Esophagus squamous epithelium (tissue), 5 donors: Measurements from ENCODE around the gene LIMCH1. TPM values are rescaled to one million over a fixed set of nuclear protein-coding genes. Genes with fewer than 3 reads are reported as not detected.

ENCODE experiments used
- DNase-seq: peaks from one replicate; lab custom pipeline; 2025; lab: John Stamatoyannopoulos, UW
- H3K27ac ChIP-seq, 4 donors: fragments of 200-600 bp; sonication (generic); one replicate each; pipeline ENCODE4 v1.5.1; 2016 to 2019; ENCODE audit warnings: mild to moderate bottlenecking in 1 of 4
- H3K27me3 ChIP-seq, 4 donors: fragments of 200-600 bp; sonication (generic); 1 replicate in 3 of 4; 2 replicates in 1 of 4; pipeline versions ENCODE4 v1.5.1 to v1.6.0; 2017 to 2021; ENCODE audit warnings: antibody characterized with exemption in 1 of 4
- H3K36me3 ChIP-seq, 3 donors: fragments of 200-600 bp; sonication (generic); one replicate each; pipeline ENCODE4 v1.5.1; 2016 to 2019
- H3K4me1 ChIP-seq, 3 donors: fragments of 200-600 bp; sonication (generic); one replicate each; pipeline ENCODE4 v1.5.1; 2017 to 2019
- H3K4me3 ChIP-seq, 4 donors: fragments of 200-600 bp; sonication (generic); 1 replicate in 3 of 4; 2 replicates in 1 of 4; pipeline ENCODE4 v1.5.1; 2016 to 2019; ENCODE audit warnings: mild to moderate bottlenecking in 2 of 4, moderate library complexity in 1 of 4
- H3K9me3 ChIP-seq, 3 donors: fragments of 200-600 bp; sonication (generic); one replicate each; pipeline ENCODE4 v1.5.1; 2016 to 2019
- CTCF ChIP-seq, 6 experiments: fragments of 450-650 bp in 4 of 6; fragments of 200-600 bp in 2 of 6; sonication (generic) in 2 of 6; IDR thresholded peaks; one replicate each; pipeline ENCODE4 v1.5.1; 2016 to 2019; ENCODE audit warnings: antibody characterized with exemption in 6 of 6, mild to moderate bottlenecking in 4 of 6, moderate library complexity in 4 of 6
- POLR2A ChIP-seq, 4 donors: fragments of 450-650 bp; IDR thresholded peaks; one replicate each; pipeline ENCODE4 v1.6.1; 2017; ENCODE audit warnings: antibody characterized with exemption in 4 of 4, mild to moderate bottlenecking in 4 of 4, moderate library complexity in 3 of 4
- WGBS, 2 donors: methylation state at CpG; one replicate each; pipeline ENCODE4 v1.1.5; 2018; 5-methylcytosine and 5-hydroxymethylcytosine counted together
- intact Hi-C: fragments of 100-400 bp; cut with DNase I; formaldehyde crosslinking; loops from one replicate; pipeline ENCODE4 v1.15.0; 2022
- total RNA-seq, 4 donors: library from RNA; depleted of rRNA; stranded (reverse); fragments of >200 nt; gene quantifications; one replicate each; pipeline ENCODE4 v1.1.0, GENCODE V29; 2016
- donor health status: DM: yes; HTN: yes; CAD: no.

The LIMCH1 gene
- total RNA-seq, 4 donors from 2014 or later: 9.8 to 19.1 (median 13.1) TPM

- no peaks in the 10 kb centered on the region for H3K9me3 ChIP-seq
- no peak for TF ChIP-seq CTCF (IDR thresholded peaks at IDR 0.05)
- TF ChIP-seq POLR2A (IDR thresholded peaks at IDR 0.05): no peak
- H3K27ac ChIP-seq: no peak overlapping the region
- H3K27me3 ChIP-seq: no peaks in the 10 kb centered on the region
- H3K4me3 ChIP-seq: no peak overlapping the region
- no peaks in the 10 kb centered on the region for H3K4me1 ChIP-seq
- 69 to 88% methylated on average over 4 of the region's 4 CpGs for WGBS, 2 donors
- intact Hi-C loops: no loop called here
- no peak for DNase-seq
- H3K36me3 ChIP-seq: no peaks in the 10 kb centered on the region
These were observed 20.8 kb upstream of the LIMCH1 start for GRCh38 chr4:41517121-41517520.

- no peak overlapping the region for H3K4me3 ChIP-seq
- intact Hi-C loops: no loop called here
- H3K27me3 ChIP-seq: no peaks in the 10 kb centered on the region
- H3K9me3 ChIP-seq: no peaks in the 10 kb centered on the region
- H3K27ac ChIP-seq: no peak overlapping the region
- H3K36me3 ChIP-seq: no peaks in the 10 kb centered on the region
- no peak for DNase-seq
- no peaks in the 10 kb centered on the region for H3K4me1 ChIP-seq
- WGBS, 2 donors: 89 to 95% methylated on average over 1 of the region's 1 CpG
- TF ChIP-seq POLR2A (IDR thresholded peaks at IDR 0.05) (no peak), CTCF (IDR thresholded peaks at IDR 0.05) (no peak)
These were observed 20.2 kb upstream of the LIMCH1 start for GRCh38 chr4:41517747-41518146.

GRCh38 chr4:41524425-41524824 lies 13.5 kb upstream of the LIMCH1 start:
- no peaks in the 10 kb centered on the region for H3K36me3 ChIP-seq
- no peak overlapping the region for H3K4me3 ChIP-seq
- no peak for TF ChIP-seq CTCF (IDR thresholded peaks at IDR 0.05)
- no peak for TF ChIP-seq POLR2A (IDR thresholded peaks at IDR 0.05)
- WGBS, 2 donors: 72 to 73% methylated on average over 4 of the region's 4 CpGs
- intact Hi-C loops: no loop called here
- no peak for DNase-seq
- no peaks in the 10 kb centered on the region for H3K4me1 ChIP-seq
- H3K9me3 ChIP-seq: no peaks in the 10 kb centered on the region
- H3K27me3 ChIP-seq: no peaks in the 10 kb centered on the region
- no peak overlapping the region for H3K27ac ChIP-seq

- Histone ChIP-seq H3K36me3 (no peaks in the 10 kb centered on the region), H3K27me3 (no peaks in the 10 kb centered on the region), H3K9me3 (no peaks in the 10 kb centered on the region), H3K4me1 (no peaks in the 10 kb centered on the region), H3K4me3 (no peak overlapping the region), H3K27ac (no peak overlapping the region)
- no peak for DNase-seq
- TF ChIP-seq POLR2A (IDR thresholded peaks at IDR 0.05) (no peak), CTCF (IDR thresholded peaks at IDR 0.05) (no peak)
- intact Hi-C loops: no loop called here
- 70 to 73% methylated on average over 11 of the region's 11 CpGs for WGBS, 2 donors
These were observed 12.8 kb upstream of the LIMCH1 start for GRCh38 chr4:41525129-41525528.

GRCh38 chr4:41526628-41527027 lies 11.3 kb upstream of the LIMCH1 start:
- Histone ChIP-seq H3K9me3 (no peaks in the 10 kb centered on the region), H3K36me3 (no peaks in the 10 kb centered on the region), H3K4me3 (no peak overlapping the region), H3K27ac (no peak overlapping the region), H3K27me3 (no peaks in the 10 kb centered on the region), H3K4me1 (no peaks in the 10 kb centered on the region)
- WGBS, 2 donors: 82 to 93% methylated on average over 2 of the region's 2 CpGs
- no peak for DNase-seq
- TF ChIP-seq CTCF (IDR thresholded peaks at IDR 0.05) (no peak), POLR2A (IDR thresholded peaks at IDR 0.05) (no peak)
- intact Hi-C loops: no loop called here
